ENCODE results near the gene ANKS1B. TPM values are rescaled to one million over a fixed set of nuclear protein-coding genes. Genes with fewer than 3 reads are reported as not detected.

Gene ANKS1B
- total RNA-seq, 1 experiment from 2014 or later, result 0.61 TPM

- DNase-seq, result no peak
- no peaks in the 10 kb centered on the region for H3K9me3 Mint-ChIP-seq (ENCODE audit: unreplicated experiment)
- no peaks in the 10 kb centered on the region for H3K36me3 Mint-ChIP-seq (ENCODE audit: insufficient read depth, unreplicated experiment)
- H3K27me3 Mint-ChIP-seq (ENCODE audit: insufficient read depth, unreplicated experiment), result no peaks in the 10 kb centered on the region
- CTCF ChIA-PET, result no interaction called here
- Histone ChIP-seq H3K4me3 (ENCODE audit: low read depth, low read length) (no peak overlapping the region), H3K9me3 (no peaks in the 10 kb centered on the region), H3K27me3 (replicated peaks; ENCODE audit: control insufficient read depth, insufficient read depth, low read length) (no peaks in the 10 kb centered on the region), H3K36me3 (ENCODE audit: control insufficient read depth, insufficient read depth, low read length) (no peaks in the 10 kb centered on the region), H3K4me1 (no peaks in the 10 kb centered on the region)
- no peak overlapping the region for H3K27ac Mint-ChIP-seq (ENCODE audit: unreplicated experiment)
- POLR2A ChIA-PET, result no interaction called here
- BruUV-seq (replicated peaks), result no TSS peak
- H3K4me1 Mint-ChIP-seq (ENCODE audit: low read depth, unreplicated experiment), result no peaks in the 10 kb centered on the region
- no peak for TF ChIP-seq CTCF (IDR thresholded peaks at IDR 0.05; ENCODE audit: insufficient read depth in 1 of 2, low read depth in 1 of 2, low read length in 1 of 2, severe bottlenecking in 1 of 2, unreplicated experiment in 1 of 2)
- intact Hi-C loops (cut with micrococcal nuclease; ENCODE audit: unreplicated experiment), result no loop called here
- no peak overlapping the region for H3K4me3 Mint-ChIP-seq (ENCODE audit: unreplicated experiment)
Observed at GRCh38 chr12:98701166-98701565, 1283.6 kb downstream of the ANKS1B start.

- no peak overlapping the region for H3K4me3 Mint-ChIP-seq (ENCODE audit: unreplicated experiment)
- H3K27me3 Mint-ChIP-seq (ENCODE audit: insufficient read depth, unreplicated experiment), result no peaks in the 10 kb centered on the region
- H3K27ac Mint-ChIP-seq (ENCODE audit: unreplicated experiment), result no peak overlapping the region
- no peaks in the 10 kb centered on the region for H3K36me3 Mint-ChIP-seq (ENCODE audit: insufficient read depth, unreplicated experiment)
- H3K4me3 ChIP-seq (ENCODE audit: low read depth, low read length), result no peak overlapping the region
- intact Hi-C loops (cut with micrococcal nuclease; ENCODE audit: unreplicated experiment), result loop anchor here (1.0 kb wide), 4 partner anchors 44 to 299 kb away; no protein-coding TSS in a partner anchor
- no peaks in the 10 kb centered on the region for H3K4me1 Mint-ChIP-seq (ENCODE audit: low read depth, unreplicated experiment)
- H3K9me3 Mint-ChIP-seq (ENCODE audit: unreplicated experiment), result no peaks in the 10 kb centered on the region
- TF ChIP-seq CTCF (IDR thresholded peaks at IDR 0.05; ENCODE audit: insufficient read depth in 1 of 2, low read depth in 1 of 2, low read length in 1 of 2, severe bottlenecking in 1 of 2, unreplicated experiment in 1 of 2), result no peak
- no peaks in the 10 kb centered on the region for H3K27me3 ChIP-seq (replicated peaks; ENCODE audit: control insufficient read depth, insufficient read depth, low read length)
- POLR2A ChIA-PET, result no interaction called here
- CTCF ChIA-PET, result interaction anchor here (1.5 kb wide), 1 partner anchor 299 kb away, joined by 7 read pairs; no protein-coding TSS in a partner anchor
- no peaks in the 10 kb centered on the region for H3K4me1 ChIP-seq
- H3K36me3 ChIP-seq (ENCODE audit: control insufficient read depth, insufficient read depth, low read length), result no peaks in the 10 kb centered on the region
- DNase-seq, result no peak
- no peaks in the 10 kb centered on the region for H3K9me3 ChIP-seq
- no TSS peak for BruUV-seq (replicated peaks)
Observed at GRCh38 chr12:98699586-98699985, 1285.2 kb downstream of the ANKS1B start.

GRCh38 chr12:98698603-98699463, 1285.9 kb downstream of the ANKS1B start:
- H3K27ac Mint-ChIP-seq (ENCODE audit: unreplicated experiment), result no peak overlapping the region
- no peaks in the 10 kb centered on the region for H3K9me3 Mint-ChIP-seq (ENCODE audit: unreplicated experiment)
- Histone ChIP-seq H3K4me3 (ENCODE audit: low read depth, low read length) (no peak overlapping the region), H3K9me3 (no peaks in the 10 kb centered on the region), H3K4me1 (no peaks in the 10 kb centered on the region), H3K36me3 (ENCODE audit: control insufficient read depth, insufficient read depth, low read length) (no peaks in the 10 kb centered on the region), H3K27me3 (replicated peaks; ENCODE audit: control insufficient read depth, insufficient read depth, low read length) (no peaks in the 10 kb centered on the region)
- no peaks in the 10 kb centered on the region for H3K4me1 Mint-ChIP-seq (ENCODE audit: low read depth, unreplicated experiment)
- DNase-seq, result peak; percentile 47 to 54
- POLR2A ChIA-PET, result no interaction called here
- CTCF ChIA-PET, result interaction anchor here (1.0 to 1.5 kb wide), 2 partner anchors 96 to 300 kb away, joined by 3 to 7 read pairs; no protein-coding TSS in a partner anchor
- H3K4me3 Mint-ChIP-seq (ENCODE audit: unreplicated experiment), result no peak overlapping the region
- intact Hi-C loops (cut with micrococcal nuclease; ENCODE audit: unreplicated experiment), result loop anchor here (1.0 kb wide), 4 partner anchors 44 to 299 kb away; no protein-coding TSS in a partner anchor
- BruUV-seq (replicated peaks), result no TSS peak
- TF ChIP-seq CTCF (IDR thresholded peaks at IDR 0.05; ENCODE audit: insufficient read depth in 1 of 2, low read depth in 1 of 2, low read length in 1 of 2, severe bottlenecking in 1 of 2, unreplicated experiment in 1 of 2), result peak; percentile 68 to 70
- no peaks in the 10 kb centered on the region for H3K27me3 Mint-ChIP-seq (ENCODE audit: insufficient read depth, unreplicated experiment)
- H3K36me3 Mint-ChIP-seq (ENCODE audit: insufficient read depth, unreplicated experiment), result no peaks in the 10 kb centered on the region

Data from Caco-2 (cell line).